Fibroblast of peridontal ligament (primary cell): ENCODE data around the gene DPEP3.
A peak's percentile ranks its signal among the peaks of the same experiment; 100 is the strongest.
"Not testable (repeated sequence)": the region's sequence is repeated elsewhere in the genome, so short reads cannot be mapped to it uniquely, and the experiment has no call there.

Experiments used
- DNase-seq: peaks from one replicate; pipeline ENCODE4 v3.0.0-alpha.2; 2010; ENCODE audit errors: extremely low read depth

Gene DPEP3

GRCh38 chr16:67994040-67994408 lies 13.7 kb upstream of the DPEP3 start:
- not testable (repeated sequence) for DNase-seq

GRCh38 chr16:67993207-67994039 lies 13.1 kb upstream of the DPEP3 start:
- peak; percentile 56 for DNase-seq

DNA sequence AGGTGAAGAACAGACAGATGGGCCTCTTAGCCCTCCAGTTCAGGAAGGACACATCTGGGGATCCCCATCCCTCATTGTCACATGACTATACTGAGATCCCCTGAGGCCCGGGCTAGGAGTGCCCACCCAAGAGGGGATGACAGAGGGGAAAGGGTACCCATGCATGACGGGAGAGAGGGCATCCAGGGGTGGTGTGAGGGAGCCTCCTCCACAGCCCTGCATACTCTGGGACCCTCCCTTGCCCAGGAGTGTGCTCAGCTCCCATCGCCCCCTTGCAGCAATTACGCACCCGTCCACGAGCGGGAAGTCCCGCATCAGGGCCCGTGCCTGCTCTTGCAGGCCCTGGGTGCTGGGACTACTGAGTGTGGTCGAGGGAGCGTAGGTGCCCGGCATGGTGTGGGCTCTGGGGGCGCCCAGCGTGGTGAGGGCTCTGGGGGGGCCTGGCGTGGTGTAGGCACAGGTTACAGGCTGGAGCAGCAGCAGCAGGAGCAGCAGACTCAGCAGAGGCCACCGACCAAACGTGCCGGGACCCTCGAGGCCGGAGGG lies 12.4 kb upstream of the DPEP3 start:
- no peak for DNase-seq

- no peak for DNase-seq
These were observed 9.7 kb upstream of the DPEP3 start for GRCh38 chr16:67990018-67990386.

- DNase-seq: no peak
These were observed 9.2 kb upstream of the DPEP3 start for GRCh38 chr16:67989322-67990017.

DNA sequence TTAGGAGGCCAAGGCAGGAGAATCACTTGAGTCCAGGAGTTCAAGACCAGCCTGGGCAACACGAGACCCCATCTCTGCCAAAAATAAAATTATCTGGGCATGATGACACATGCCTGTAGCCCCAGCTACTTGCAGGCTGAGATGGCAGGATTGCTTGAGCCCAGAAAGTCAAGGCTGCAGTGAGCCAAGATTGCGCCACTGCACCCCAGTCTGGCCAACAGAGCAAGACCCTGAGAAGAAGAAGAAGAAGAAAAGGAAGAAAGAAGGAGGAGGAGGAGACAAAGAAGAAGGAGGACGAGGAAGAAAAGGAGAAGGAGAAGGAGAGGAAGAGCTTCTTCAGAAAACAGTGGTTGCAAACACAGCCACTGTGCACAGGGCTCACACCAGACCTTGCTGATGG lies 8.4 kb upstream of the DPEP3 start:
- DNase-seq: no peak

- DNase-seq: no peak
These were observed 7.3 kb upstream of the DPEP3 start for GRCh38 chr16:67987460-67988160.

DNA sequence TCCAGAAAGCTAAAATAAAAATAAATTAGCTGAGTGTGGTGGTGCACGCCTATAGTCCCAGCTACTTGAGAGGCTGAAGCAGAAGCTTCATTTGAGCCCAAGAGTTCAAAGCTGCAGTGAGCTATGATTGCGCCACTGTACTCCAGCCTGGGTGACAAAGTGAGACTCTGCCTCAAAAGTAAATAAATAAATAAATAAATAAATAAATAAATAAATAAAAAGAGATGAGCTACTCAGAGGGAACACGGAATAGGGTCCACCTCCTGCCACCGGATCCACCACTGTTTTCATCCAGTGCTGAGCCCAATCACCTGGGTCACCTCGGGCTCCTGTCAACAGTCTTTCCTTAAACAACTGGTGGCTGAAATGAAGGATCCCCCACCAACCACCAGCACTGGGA lies 6.7 kb upstream of the DPEP3 start:
- no peak for DNase-seq

- no peak for DNase-seq
These were observed 1.9 kb upstream of the DPEP3 start for GRCh38 chr16:67982011-67982696.

- DNase-seq: no peak
These were observed 2.7 kb downstream of the DPEP3 start for GRCh38 chr16:67977469-67978227.

DNA sequence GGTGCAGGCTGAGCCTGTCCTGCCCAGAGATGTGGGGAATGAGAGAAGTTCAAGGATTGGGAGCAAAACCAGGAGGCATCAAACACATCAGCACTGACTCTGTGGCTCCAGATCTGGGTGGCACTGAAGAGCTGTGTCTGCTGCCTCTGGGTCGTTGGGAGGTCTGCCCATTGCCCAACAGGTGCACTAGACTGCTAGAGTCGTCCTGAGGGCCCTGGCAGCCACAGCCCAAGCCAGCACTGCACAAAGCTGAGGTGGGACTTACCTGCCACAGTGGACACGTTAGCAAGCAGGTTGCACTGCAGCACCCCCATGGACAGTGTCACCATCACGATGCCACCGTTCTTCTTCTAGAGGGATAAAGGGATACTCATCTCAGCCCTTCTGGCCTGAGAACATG lies 3.3 kb downstream of the DPEP3 start:
- DNase-seq: no peak

GRCh38 chr16:67976205-67976604 lies 4.1 kb downstream of the DPEP3 start:
- no peak for DNase-seq

GRCh38 chr16:67975321-67976105 lies 4.8 kb downstream of the DPEP3 start:
- no peak for DNase-seq

DNA sequence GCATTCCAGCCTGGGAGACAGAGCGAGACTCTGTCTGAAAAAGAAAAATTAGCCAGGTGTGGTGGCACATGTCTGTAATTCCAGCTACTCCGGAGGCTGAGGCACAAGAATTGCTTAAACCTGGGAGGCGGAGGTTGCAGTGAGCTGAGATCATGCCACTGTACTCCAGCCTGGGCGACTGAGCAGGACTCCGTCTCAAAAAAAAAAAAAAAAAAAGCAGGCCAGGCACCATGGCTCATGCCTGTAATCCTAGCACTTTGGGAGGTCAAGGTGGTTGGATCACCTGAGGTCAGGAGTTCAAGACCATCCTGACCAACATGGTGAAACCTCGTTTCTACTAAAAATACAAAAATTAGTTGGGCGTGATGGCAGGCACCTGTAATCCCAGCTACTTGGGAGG lies 8.0 kb downstream of the DPEP3 start:
- not testable (repeated sequence) for DNase-seq

DNA sequence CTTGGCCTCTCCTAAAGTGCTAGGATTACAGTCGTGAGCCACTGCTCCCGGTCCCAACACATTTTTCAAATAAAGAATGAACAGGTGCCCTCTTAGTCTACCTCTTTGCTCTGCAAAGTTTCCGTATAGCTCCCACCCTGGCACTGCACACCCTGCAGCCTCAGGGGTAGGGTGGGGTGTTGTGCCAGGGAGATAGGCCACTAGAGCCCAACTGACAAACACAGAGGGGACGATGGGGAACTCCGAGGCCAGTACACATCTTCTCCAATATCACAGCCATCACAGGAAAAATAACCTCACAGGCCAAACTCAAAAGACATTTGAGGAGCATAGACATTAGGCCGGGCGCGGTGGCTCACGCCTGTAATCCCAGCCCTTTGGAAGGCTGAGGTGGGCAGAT lies 9.2 kb downstream of the DPEP3 start:
- no peak for DNase-seq

GRCh38 chr16:67969254-67970039 lies 10.9 kb downstream of the DPEP3 start:
- peak; percentile 30 for DNase-seq

GRCh38 chr16:67968400-67969253 lies 11.7 kb downstream of the DPEP3 start, which contains the start of gene SLC12A4:
SLC12A4 (minus strand) TSS chr16:67968637; CDS start chr16:67968553, 84 bp downstream.
- DNase-seq: peak; percentile 60

DNA sequence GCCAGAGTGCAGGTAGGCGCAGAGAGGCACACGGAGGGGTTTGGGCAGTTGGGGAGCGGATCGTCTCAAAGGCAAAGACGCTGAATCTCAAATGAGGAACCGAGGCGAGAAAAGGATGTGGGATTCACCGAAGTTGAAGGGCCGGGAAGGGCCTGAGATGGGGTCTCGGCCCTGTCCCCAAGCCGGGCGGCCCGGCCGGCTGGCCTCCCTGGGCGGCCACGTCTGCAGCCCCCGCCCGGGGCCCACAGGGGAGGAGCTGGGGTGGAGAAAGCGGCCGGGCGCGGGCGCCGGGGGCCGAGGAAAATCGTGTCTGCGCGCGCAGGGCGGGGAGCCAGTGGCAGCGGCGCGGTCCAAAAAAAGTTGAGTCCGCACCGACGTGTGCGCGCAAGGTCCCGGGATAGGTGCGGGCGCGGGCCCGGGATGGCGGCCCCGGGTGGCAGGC lies 12.3 kb downstream of the DPEP3 start:
- DNase-seq: peak; percentile 33
